IPS-20b (cell line): ENCODE data around the gene SUSD6.

Experiments used
- H3K27ac ChIP-seq: one replicate; pipeline ENCODE4 v1.5.1; 2013; ENCODE audit warnings: low read length
- H3K27me3 ChIP-seq: 2 replicates; pipeline ENCODE4 v1.6.1; 2013; ENCODE audit warnings: mild to moderate bottlenecking, low read length, inconsistent platforms; ENCODE audit not compliant: insufficient read depth
- H3K36me3 ChIP-seq: 2 replicates; pipeline ENCODE4 v1.6.1; 2013; ENCODE audit warnings: low read depth, mild to moderate bottlenecking, inconsistent platforms, low read length, moderate library complexity; ENCODE audit not compliant: insufficient read depth
- H3K4me1 ChIP-seq: 2 replicates; pipeline ENCODE4 v1.6.1; 2013; ENCODE audit warnings: mild to moderate bottlenecking, control low read depth, inconsistent platforms, low read length, moderate library complexity; ENCODE audit not compliant: insufficient read depth
- H3K4me3 ChIP-seq: 2 replicates; pipeline ENCODE4 v1.5.1; 2013; ENCODE audit warnings: mild to moderate bottlenecking, low read length, inconsistent platforms
- H3K9ac ChIP-seq: 2 replicates; pipeline ENCODE4 v1.6.1; 2013; ENCODE audit warnings: low read depth, mild to moderate bottlenecking, inconsistent platforms, low read length, moderate library complexity
- H3K9me3 ChIP-seq: 2 replicates; pipeline ENCODE4 v1.6.1; 2013; ENCODE audit warnings: mild to moderate bottlenecking, low read depth, low read length, inconsistent platforms; ENCODE audit not compliant: insufficient read depth

Gene SUSD6

DNA sequence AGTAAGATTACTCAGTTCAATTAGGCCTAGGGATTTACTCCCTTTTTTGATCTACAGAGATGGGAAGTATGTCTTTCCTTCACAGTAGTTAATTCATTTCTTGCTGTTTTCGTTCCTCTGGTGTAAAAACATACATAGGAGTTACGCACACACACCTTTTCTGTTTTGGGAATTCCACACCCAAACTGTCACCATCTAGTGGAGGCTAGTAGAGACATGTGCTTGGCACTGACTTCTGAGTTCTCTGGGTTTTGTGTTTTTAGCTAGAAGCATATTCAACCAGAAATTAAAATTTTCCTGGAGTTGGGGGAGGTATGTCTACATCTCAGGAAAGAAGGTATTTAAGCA lies 1.4 kb downstream of the SUSD6 start:
- H3K4me3 ChIP-seq = peak overlapping the region; percentile 79
- no peaks in the 10 kb centered on the region for H3K36me3 ChIP-seq
- no peaks in the 10 kb centered on the region for H3K9me3 ChIP-seq
- peaks cover 16% of the 10 kb centered on the region; the same call in 1 of the 2 replicates for H3K27me3 ChIP-seq
- peaks cover 15% of the 10 kb centered on the region for H3K4me1 ChIP-seq
- no peak overlapping the region for H3K27ac ChIP-seq
- no peak overlapping the region; the same call in 1 of the 2 replicates for H3K9ac ChIP-seq

DNA sequence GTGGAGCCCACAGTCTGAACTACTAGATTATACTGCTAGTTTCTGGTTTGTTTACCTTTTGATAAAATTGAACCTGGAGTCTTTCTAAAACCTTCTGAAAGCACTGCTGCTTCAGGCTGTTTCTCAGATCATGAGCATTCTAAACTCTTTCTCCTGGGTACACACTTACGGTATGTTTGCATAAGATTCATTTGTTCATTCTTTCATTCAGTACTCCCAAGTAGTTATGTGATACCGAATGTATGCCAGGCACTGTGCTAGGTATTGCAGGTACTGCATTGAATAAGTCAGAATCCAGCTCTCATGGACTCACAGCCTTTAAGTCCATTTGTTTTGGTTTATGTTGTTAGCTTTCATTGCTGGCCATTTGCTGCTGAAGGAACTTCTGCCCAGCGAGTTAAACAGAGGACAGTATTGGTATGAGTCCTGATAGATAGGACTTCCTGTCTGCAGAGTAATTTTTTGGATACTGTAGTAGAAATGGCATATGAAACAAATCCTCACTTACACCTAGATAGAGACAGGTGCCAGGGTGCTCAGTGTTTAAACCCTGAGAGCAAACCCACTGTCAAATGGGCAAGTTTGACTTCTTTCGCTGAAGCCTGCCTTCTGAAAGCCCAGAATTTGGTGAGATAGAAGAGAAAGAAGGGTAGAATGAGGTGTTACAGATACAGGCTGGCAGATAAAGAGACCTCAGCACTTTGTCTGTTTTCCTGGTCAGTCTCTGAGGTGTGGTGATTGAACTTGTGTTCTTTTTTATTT lies 2.1 kb downstream of the SUSD6 start:
- peaks cover 16% of the 10 kb centered on the region; the same call in 1 of the 2 replicates for H3K27me3 ChIP-seq
- no peak overlapping the region for H3K27ac ChIP-seq
- 0 out of 2 replicates have a peak overlapping the region, but pooled peaks have one; percentile 79 for H3K4me3 ChIP-seq
- no peaks in the 10 kb centered on the region for H3K36me3 ChIP-seq
- peaks cover 15% of the 10 kb centered on the region for H3K4me1 ChIP-seq
- no peak overlapping the region for H3K9ac ChIP-seq
- H3K9me3 ChIP-seq = no peaks in the 10 kb centered on the region

DNA sequence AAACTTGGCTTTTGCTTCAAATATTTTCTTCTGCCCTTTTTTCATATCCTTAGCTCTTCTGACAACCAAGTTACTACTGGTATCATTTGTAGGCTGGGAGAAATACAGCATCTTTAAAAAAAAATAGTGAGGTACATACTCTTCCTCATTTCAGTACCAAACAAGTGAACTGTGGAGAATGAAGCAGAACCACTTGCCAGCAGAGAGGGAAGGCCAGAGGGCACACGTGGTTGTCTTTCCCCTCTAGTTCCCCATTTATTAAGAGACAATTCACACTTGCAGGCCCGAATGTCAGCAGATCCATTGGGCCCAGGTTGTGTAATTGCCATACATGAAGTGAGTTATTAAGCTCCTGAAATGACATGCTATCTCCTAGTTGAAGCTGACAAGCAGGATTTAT lies 3.2 kb downstream of the SUSD6 start:
- peaks cover 15% of the 10 kb centered on the region for H3K4me1 ChIP-seq

DNA sequence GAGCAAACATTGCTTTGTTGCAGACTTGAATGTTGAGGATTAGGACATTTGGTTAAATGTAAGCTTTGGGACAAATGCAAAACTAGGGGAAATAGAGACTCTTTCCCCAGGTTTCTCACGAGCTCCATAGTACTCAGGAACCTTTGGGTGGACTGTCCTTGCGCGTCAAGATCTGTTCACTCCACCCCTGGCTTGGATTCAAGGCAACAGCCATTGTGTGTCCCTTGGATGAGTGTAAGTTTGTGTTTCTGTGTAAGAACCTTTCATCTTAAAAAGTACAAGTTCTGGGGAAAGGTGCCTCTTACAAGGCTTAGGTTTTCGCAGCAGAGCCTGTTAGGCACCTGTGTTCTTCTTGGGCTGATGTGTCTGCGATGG lies 3.7 kb downstream of the SUSD6 start:
- Histone ChIP-seq H3K36me3 (no peaks in the 10 kb centered on the region), H3K9ac (no peak overlapping the region), H3K4me1 (peaks cover 13% of the 10 kb centered on the region), H3K27me3 (peaks cover 16% of the 10 kb centered on the region; the same call in 1 of the 2 replicates), H3K9me3 (no peaks in the 10 kb centered on the region), H3K4me3 (no peak overlapping the region), H3K27ac (no peak overlapping the region)

More for the DNA sequence above, 3.2 kb downstream of the SUSD6 start:
- H3K27me3 ChIP-seq = peaks cover 16% of the 10 kb centered on the region; the same call in 1 of the 2 replicates
- no peak overlapping the region for H3K27ac ChIP-seq
- no peaks in the 10 kb centered on the region for H3K36me3 ChIP-seq
- no peak overlapping the region for H3K4me3 ChIP-seq
- H3K9ac ChIP-seq = no peak overlapping the region
- no peaks in the 10 kb centered on the region for H3K9me3 ChIP-seq

DNA sequence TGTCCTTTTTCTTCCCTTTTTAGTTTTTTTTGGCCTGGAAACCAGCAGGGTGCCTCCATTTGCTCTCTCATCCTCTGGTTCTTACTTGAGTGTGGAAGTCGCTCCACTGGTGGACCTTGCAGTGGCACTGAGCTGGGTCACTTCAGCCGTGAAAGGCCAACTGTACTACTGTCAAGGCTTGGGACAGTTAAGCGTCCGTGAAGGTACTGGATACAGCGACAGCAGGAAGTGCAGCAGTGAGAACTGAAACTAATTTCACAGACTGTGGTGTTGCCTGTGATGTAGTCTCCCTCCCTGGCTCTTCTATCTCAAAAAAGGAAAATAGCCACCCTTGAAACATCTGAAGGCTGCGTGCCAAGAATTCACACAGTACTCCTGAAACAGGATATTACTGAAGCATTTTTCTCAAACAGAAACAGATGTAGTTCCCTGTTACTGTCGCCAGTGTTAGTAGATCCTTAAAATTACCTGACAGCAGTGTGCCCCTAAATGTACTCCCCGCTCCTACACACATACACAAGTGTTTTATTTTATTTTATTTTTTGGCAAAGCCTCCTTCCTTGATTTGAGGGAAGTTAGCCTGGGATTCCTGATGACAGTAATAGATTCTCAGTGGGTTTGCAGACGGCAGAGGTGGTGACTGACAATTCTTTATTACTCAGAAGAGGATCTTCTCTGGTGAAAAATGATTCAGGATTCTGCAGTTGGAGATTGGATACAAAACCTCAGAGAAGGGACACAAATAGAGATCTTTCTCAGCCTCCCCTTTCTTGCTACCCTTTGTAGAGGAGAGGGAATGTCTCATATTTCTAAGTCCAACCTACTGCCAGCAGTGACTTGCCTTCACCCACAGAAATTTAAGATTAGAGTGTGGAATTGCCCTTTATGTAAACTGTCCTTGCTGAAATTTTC lies 4.4 kb downstream of the SUSD6 start:
- H3K4me3 ChIP-seq = no peak overlapping the region
- H3K27me3 ChIP-seq = peaks cover 16% of the 10 kb centered on the region; the same call in 1 of the 2 replicates
- no peak overlapping the region for H3K9ac ChIP-seq
- peaks cover 7% of the 10 kb centered on the region; the same call in 1 of the 2 replicates for H3K4me1 ChIP-seq
- no peaks in the 10 kb centered on the region for H3K36me3 ChIP-seq
- H3K9me3 ChIP-seq = no peaks in the 10 kb centered on the region
- no peak overlapping the region for H3K27ac ChIP-seq

DNA sequence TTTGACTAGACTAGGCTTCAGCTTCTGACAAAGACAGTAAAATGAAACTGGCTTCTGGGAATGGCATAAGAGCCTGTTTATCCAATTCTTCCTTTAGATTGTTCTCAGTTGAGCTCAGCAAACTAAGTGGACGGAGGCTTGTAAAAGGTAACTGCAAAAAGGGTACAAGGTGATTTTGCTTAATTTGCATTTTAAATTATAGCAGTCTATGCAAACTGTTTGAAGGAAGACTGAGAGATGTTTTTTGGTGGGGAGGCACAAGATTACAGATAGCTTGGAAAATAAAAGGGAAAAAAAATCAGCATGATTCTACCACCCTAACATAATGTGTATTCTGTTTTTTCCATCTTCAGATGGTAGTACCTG lies 5.0 kb downstream of the SUSD6 start:
- Histone ChIP-seq H3K9me3 (no peaks in the 10 kb centered on the region), H3K9ac (no peak overlapping the region), H3K27ac (no peak overlapping the region), H3K4me3 (no peak overlapping the region), H3K4me1 (peaks cover 7% of the 10 kb centered on the region; the same call in 1 of the 2 replicates), H3K27me3 (peaks cover 16% of the 10 kb centered on the region; the same call in 1 of the 2 replicates), H3K36me3 (no peaks in the 10 kb centered on the region)

DNA sequence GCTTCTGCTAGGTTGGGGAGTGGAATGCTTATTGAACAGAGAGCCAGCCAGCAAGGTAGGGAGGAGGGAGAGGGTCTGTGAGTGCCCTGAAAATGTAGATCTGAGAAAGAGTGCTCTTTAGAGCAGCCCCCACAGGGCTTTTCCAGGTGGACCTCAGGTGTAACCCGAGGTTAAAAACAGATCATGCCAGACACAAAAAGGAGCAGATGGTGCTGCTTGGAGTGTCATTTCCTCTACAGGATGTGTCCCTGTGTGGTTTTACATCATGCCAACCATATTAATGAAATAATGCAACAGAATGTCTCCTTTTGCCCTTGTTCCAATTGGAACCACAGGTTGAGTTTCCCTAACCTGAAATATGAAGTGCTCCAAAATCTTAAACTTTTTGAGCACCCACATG lies 6.4 kb downstream of the SUSD6 start:
- H3K4me3 ChIP-seq = no peak overlapping the region
- H3K36me3 ChIP-seq = no peaks in the 10 kb centered on the region
- H3K27ac ChIP-seq = no peak overlapping the region
- peaks cover 5% of the 10 kb centered on the region; the same call in 1 of the 2 replicates for H3K4me1 ChIP-seq
- no peaks in the 10 kb centered on the region for H3K9me3 ChIP-seq
- H3K9ac ChIP-seq = no peak overlapping the region
- H3K27me3 ChIP-seq = peaks cover 9% of the 10 kb centered on the region; the same call in 1 of the 2 replicates

DNA sequence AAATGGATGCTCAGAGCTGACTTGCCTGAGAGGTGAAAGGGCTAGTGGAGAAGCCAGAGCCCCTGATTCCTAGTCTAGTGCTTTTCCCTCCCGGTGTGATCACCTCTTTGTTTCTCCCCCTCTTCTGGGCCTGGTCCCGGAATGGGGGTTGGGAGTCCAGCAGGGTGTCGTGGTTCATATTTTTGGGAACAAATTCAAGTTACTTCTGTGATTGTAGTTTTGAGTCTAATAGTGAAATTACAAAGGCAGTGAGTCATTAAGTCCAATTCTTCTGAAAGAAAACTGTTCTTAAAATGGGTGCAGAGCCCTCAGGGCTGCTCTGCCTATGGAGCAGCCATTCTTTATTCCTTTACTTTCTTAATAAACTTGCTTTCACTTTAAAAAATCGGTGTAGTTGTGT lies 7.6 kb downstream of the SUSD6 start:
- no peaks in the 10 kb centered on the region for H3K27me3 ChIP-seq
- H3K9ac ChIP-seq = no peak overlapping the region
- H3K4me3 ChIP-seq = no peak overlapping the region
- no peaks in the 10 kb centered on the region for H3K4me1 ChIP-seq
- no peak overlapping the region for H3K27ac ChIP-seq
- no peaks in the 10 kb centered on the region for H3K36me3 ChIP-seq
- H3K9me3 ChIP-seq = no peaks in the 10 kb centered on the region

DNA sequence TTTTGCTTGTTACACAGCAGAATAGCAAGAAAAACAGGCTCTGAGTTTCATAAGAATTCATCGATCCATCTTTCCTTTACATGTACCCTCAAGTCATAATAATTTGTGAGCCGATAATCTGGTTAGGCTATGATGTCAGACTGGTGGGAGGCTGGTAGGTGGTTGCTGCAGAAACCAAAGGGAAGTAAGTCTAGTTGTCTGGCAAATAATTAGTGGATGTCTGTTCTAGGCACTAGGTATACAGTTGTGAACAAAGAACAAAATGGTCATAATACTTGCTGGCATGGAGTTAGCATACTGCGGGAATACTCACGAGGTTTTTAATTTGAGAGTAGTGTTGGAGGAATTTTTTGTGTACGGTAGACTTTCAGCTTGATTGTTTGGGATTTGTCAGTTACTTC lies 8.8 kb downstream of the SUSD6 start:
- Histone ChIP-seq H3K36me3 (no peaks in the 10 kb centered on the region), H3K27me3 (no peaks in the 10 kb centered on the region), H3K27ac (no peak overlapping the region), H3K9me3 (no peaks in the 10 kb centered on the region), H3K9ac (no peak overlapping the region), H3K4me1 (no peaks in the 10 kb centered on the region), H3K4me3 (no peak overlapping the region)

DNA sequence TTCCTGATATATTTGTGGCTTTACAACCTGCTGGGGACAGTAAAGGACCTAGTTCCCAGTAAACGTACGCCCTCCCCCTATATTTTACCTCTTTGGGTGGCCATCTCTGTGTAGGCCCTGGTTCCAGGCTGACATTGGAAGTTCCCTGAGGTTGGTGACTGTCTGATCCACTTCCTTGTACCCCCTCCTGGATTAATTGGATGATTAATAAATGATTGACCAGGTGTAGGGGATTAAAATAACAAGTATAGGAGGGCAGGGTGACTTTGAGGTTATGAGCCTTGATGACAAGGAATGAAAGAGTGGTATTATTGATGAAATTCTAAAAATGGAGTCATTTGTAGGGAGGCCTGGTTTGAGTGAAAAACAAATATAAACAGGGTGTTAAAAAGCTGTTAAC lies 9.6 kb downstream of the SUSD6 start:
- H3K9me3 ChIP-seq = no peaks in the 10 kb centered on the region
- H3K9ac ChIP-seq = no peak overlapping the region
- no peak overlapping the region for H3K27ac ChIP-seq
- H3K4me3 ChIP-seq = no peak overlapping the region
- H3K27me3 ChIP-seq = no peaks in the 10 kb centered on the region
- H3K4me1 ChIP-seq = no peaks in the 10 kb centered on the region
- H3K36me3 ChIP-seq = no peaks in the 10 kb centered on the region

DNA sequence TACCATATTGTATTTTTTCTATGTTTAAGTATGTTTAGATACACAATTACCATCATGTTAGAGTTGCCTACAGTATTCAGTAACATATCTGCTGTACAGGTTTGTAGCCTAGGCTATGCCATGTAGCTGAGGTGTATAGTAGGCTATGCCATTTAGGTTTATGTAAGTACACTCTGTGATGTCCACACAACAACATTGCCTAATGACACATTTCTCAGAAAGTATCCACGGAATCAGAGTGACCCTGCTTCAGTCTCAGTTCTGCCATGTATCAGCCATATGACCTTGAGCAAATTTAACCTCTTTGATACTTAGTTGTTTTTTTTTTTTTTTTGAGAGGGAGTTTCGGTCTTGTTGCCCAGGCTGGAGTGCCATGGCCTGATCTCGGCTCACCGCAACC lies 12.7 kb downstream of the SUSD6 start:
- Histone ChIP-seq H3K9me3 (no peaks in the 10 kb centered on the region), H3K4me3 (no peak overlapping the region), H3K4me1 (no peaks in the 10 kb centered on the region), H3K36me3 (no peaks in the 10 kb centered on the region), H3K9ac (no peak overlapping the region), H3K27me3 (no peaks in the 10 kb centered on the region), H3K27ac (no peak overlapping the region)
